ENCODE data around the gene FAM3A. TPM values are rescaled to one million over a fixed set of nuclear protein-coding genes. Genes with fewer than 3 reads are reported as not detected.
"Not testable (repeated sequence)": the region's sequence is repeated elsewhere in the genome, so short reads cannot be mapped to it uniquely, and the experiment has no call there.

The FAM3A gene
- total RNA-seq, 1 experiment from 2014 or later, result 13.6 TPM

DNA sequence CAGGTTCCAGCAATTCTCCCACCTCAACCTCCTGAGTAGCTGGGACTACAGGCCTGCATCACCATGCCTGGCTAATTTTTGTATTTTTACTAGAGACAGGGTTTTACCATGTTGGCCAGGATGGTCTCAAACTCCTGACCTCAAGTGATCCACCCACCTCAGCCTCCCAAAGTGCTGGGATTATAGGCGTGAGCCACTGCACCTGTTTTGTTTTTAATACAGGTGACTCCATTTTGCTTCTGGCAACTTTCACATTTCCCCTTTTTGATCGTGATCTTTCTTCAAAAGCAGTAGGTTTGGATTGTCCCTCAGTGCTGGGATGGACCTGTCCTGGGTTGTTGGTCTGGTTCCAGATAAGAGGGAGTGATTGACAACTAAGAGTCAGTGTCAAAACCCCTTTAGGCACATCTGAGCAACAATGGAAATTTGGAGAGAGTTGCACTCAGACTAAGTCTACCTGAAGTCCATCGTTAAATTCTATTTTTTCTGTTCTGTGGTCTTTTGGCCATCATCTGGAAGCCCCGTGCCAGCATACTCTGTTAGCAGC is 19.4 kb downstream of the FAM3A start:
- not testable (repeated sequence) for H3K9me3 ChIP-seq (replicated peaks); H3K4me3 ChIP-seq; H3K27me3 ChIP-seq; H3K36me3 ChIP-seq; H3K27ac ChIP-seq; DNase-seq
- peaks cover 15% of the 10 kb centered on the region for H3K4me1 ChIP-seq

GRCh38 chrX:154495472-154495922 is 20.5 kb downstream of the FAM3A start:
- H3K27me3 ChIP-seq, result no peaks in the 10 kb centered on the region
- H3K4me1 ChIP-seq, result peaks cover 15% of the 10 kb centered on the region
- H3K4me3 ChIP-seq, result no peak overlapping the region
- no peaks in the 10 kb centered on the region for H3K9me3 ChIP-seq (replicated peaks)
- DNase-seq, result no peak
- H3K27ac ChIP-seq, result no peak overlapping the region
- H3K36me3 ChIP-seq, result no peaks in the 10 kb centered on the region

DNA sequence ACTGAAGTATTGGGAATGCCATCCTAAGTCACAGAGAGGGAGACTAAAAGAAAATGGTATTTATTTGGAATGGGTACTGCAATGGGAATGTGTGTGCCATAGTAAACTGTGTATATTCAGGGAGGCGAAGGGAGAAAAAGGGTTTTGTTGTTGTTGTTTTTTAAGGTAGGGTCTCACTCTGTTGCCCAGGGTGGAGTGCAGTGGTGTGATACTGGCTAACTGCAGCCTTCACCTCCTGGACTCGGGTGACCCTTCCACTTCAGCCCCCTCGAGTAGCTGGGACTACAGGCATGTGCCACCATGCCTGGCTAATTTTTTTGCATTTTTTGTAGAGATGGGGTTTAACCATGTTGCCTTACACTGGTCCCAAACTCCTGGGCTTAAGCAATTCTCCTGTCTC is 21.3 kb downstream of the FAM3A start:
- Histone ChIP-seq H3K9me3 (replicated peaks) (no peaks in the 10 kb centered on the region), H3K27me3 (no peaks in the 10 kb centered on the region), H3K27ac (no peak overlapping the region), H3K36me3 (no peaks in the 10 kb centered on the region), H3K4me3 (no peak overlapping the region), H3K4me1 (peaks cover 14% of the 10 kb centered on the region)
- no peak for DNase-seq

DNA sequence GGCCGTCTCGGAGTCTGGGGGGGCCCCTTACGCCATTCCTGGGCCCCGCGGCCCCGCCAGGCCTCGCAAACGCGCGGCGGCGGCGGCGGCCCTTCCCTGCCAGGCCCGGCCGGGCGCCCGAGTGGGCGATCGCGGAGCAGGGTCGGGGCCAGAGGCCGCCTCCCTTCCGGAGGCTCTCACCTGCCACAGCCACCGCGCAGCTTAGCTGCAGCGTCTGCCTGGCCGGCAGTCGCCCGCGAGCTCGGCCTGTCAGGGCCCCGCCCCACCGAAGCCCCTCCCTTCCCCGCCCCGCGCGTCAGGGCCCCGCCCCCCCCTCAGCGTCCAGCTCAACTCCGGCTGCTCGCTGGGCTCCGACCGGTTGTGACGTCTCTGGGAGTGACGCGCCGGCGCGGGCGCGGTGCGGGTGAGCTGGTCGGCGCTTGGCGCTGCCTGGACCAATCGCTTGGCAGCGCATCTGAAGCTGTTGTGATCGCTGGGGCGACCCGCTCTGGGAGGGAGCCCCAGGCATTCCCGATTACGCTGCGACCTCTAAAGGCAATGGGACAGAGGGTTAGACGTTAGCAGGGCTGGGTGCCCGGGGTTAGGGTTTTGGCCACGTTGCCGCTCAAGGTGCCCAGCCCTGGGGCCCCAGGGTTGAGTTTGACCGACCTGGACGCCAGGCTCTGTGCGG is 25.5 kb downstream of the FAM3A start, which contains the start of gene SLC10A3:
Gene SLC10A3 (minus strand): TSS at position 216 of the 670 bp plus-strand sequence. CDS start 1,689 bp downstream, outside the sequence.
- no peaks in the 10 kb centered on the region for H3K9me3 ChIP-seq (replicated peaks)
- peaks cover 6% of the 10 kb centered on the region; the same call in 1 of the 2 replicates for H3K4me1 ChIP-seq
- no peaks in the 10 kb centered on the region for H3K36me3 ChIP-seq
- H3K4me3 ChIP-seq, result peak within 1 kb of the TSS; percentile 68
- DNase-seq, result peak; percentile 91 to 92
- H3K27me3 ChIP-seq, result no peaks in the 10 kb centered on the region
- peak within 1 kb of the TSS; percentile 40; the same call in 1 of the 2 replicates for H3K27ac ChIP-seq

GRCh38 chrX:154490021-154490413 is 26.0 kb downstream of the FAM3A start:
- peak overlapping the region; percentile 36; the same call in 1 of the 2 replicates for H3K27ac ChIP-seq

DNA sequence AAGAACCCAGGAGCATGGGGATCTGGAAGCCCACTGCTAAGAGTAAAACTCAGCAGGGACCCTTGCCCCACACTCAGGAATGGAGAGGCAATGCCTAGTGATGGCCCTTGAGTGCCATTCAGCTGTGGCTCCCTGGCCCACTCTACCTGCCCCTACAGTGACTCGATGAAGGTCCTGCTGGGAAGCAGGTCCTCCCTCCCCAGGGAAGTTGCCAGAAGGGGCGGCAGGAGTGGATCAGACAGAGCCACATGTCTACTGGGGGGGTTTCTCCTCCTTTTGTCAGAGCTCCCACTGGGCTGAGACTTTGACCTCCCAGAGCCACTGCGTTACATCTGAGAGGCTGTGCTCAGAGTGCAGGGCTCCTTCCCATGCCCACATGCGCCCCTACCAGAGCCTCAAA is 26.9 kb downstream of the FAM3A start:
- H3K36me3 ChIP-seq, result no peaks in the 10 kb centered on the region
- no peak overlapping the region for H3K4me3 ChIP-seq
- H3K27me3 ChIP-seq, result no peaks in the 10 kb centered on the region
- H3K27ac ChIP-seq, result no peak overlapping the region
- H3K9me3 ChIP-seq (replicated peaks), result no peaks in the 10 kb centered on the region
- peaks cover 6% of the 10 kb centered on the region; the same call in 1 of the 2 replicates for H3K4me1 ChIP-seq
- DNase-seq, result no peak

More at GRCh38 chrX:154490021-154490413, 26.0 kb downstream of the FAM3A start:
- DNase-seq, result peak; percentile 62 to 64
- no peaks in the 10 kb centered on the region for H3K27me3 ChIP-seq
- H3K4me1 ChIP-seq, result peaks cover 6% of the 10 kb centered on the region; the same call in 1 of the 2 replicates
- H3K36me3 ChIP-seq, result no peaks in the 10 kb centered on the region
- no peaks in the 10 kb centered on the region for H3K9me3 ChIP-seq (replicated peaks)
- H3K4me3 ChIP-seq, result peak overlapping the region; percentile 68

- Histone ChIP-seq H3K36me3 (no peaks in the 10 kb centered on the region), H3K27me3 (no peaks in the 10 kb centered on the region), H3K4me3 (no peak overlapping the region), H3K9me3 (replicated peaks) (no peaks in the 10 kb centered on the region), H3K4me1 (peaks cover 6% of the 10 kb centered on the region; the same call in 1 of the 2 replicates), H3K27ac (no peak overlapping the region)
- no peak for DNase-seq
Measured at GRCh38 chrX:154488336-154489075, 27.5 kb downstream of the FAM3A start.

GRCh38 chrX:154487518-154488290 is 28.3 kb downstream of the FAM3A start:
- H3K9me3 ChIP-seq (replicated peaks), result no peaks in the 10 kb centered on the region
- no peaks in the 10 kb centered on the region for H3K36me3 ChIP-seq
- no peak for DNase-seq
- no peak overlapping the region for H3K27ac ChIP-seq
- no peaks in the 10 kb centered on the region for H3K27me3 ChIP-seq
- no peak overlapping the region for H3K4me3 ChIP-seq
- H3K4me1 ChIP-seq, result no peaks in the 10 kb centered on the region

DNA sequence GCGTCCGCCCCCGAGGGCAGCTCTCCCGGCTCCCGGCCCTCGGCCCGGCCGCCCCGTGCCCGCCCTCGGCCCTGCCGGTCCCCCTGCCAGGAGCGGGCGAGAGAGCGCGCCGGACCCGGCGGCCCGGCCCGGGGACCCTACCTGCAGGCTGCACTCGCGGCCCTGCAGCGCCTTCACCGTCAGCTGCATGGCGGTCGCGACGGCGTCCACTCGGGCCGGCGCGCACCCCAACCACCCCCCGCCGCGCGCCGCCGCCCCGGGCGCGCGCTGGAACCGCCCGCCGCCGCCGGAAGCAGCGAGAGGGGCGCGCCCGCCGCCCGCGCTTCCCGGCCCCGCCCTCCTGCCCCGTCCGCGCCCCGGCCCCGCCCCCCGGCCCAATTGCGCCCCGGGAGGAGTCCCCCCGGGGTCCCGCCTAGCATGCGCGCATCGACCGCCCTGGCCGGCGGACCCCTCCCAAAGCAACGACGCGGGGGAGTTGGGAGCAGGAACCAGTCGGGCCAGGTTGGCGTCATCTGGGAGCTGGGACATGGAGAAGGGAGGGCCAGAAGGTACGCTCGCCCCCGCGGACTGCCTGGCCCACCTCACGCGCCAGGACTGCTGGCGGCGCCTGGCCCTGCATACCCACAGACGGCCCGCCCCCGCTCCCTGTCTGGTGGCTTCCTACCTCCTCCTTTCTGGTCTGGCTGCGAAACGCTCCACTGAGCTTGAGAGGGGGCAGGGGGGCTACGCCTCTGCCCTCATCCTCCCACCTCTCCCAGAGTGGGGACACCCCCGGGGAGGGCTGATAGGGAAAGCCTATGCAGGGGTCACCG is 29.4 kb downstream of the FAM3A start, which contains the start of gene UBL4A:
Gene UBL4A (minus strand): TSS at position 220 of the 812 bp plus-strand sequence. CDS start 31 bp downstream, at position 189.
- Histone ChIP-seq H3K36me3 (no peaks in the 10 kb centered on the region), H3K27ac (peak within 1 kb of the TSS; percentile 47; the same call in 1 of the 2 replicates)

DNA sequence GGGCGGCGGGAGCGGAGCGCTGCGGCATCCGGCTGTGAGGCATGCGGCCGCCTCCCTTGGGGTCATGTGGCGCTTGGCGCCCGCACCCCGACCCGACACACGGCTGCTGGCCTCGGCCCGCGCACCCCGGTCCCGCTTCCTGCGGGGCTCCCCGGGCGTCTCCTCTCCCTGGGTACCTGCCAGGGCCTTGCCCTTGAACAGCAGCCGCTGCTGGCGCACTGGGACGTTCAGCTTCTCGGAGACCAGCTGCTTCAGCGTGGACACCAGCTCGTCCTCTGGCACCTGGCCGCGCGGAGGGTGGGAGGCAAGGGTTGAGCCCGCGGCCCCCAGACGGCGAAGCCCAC is 30.0 kb downstream of the FAM3A start:
- Histone ChIP-seq H3K4me3 (peak overlapping the region; percentile 72), H3K9me3 (replicated peaks) (no peaks in the 10 kb centered on the region), H3K36me3 (no peaks in the 10 kb centered on the region), H3K27me3 (no peaks in the 10 kb centered on the region), H3K4me1 (no peaks in the 10 kb centered on the region), H3K27ac (no peak overlapping the region; the same call in 1 of the 2 replicates)
- peak; percentile 24 to 26 for DNase-seq

More for the DNA sequence above, 29.4 kb downstream of the FAM3A start, which contains the start of gene UBL4A:
- no peaks in the 10 kb centered on the region for H3K27me3 ChIP-seq
- peak; percentile 61 to 65 for DNase-seq
- H3K9me3 ChIP-seq (replicated peaks), result no peaks in the 10 kb centered on the region
- no peaks in the 10 kb centered on the region for H3K4me1 ChIP-seq
- H3K4me3 ChIP-seq, result peak within 1 kb of the TSS; percentile 72

DNA sequence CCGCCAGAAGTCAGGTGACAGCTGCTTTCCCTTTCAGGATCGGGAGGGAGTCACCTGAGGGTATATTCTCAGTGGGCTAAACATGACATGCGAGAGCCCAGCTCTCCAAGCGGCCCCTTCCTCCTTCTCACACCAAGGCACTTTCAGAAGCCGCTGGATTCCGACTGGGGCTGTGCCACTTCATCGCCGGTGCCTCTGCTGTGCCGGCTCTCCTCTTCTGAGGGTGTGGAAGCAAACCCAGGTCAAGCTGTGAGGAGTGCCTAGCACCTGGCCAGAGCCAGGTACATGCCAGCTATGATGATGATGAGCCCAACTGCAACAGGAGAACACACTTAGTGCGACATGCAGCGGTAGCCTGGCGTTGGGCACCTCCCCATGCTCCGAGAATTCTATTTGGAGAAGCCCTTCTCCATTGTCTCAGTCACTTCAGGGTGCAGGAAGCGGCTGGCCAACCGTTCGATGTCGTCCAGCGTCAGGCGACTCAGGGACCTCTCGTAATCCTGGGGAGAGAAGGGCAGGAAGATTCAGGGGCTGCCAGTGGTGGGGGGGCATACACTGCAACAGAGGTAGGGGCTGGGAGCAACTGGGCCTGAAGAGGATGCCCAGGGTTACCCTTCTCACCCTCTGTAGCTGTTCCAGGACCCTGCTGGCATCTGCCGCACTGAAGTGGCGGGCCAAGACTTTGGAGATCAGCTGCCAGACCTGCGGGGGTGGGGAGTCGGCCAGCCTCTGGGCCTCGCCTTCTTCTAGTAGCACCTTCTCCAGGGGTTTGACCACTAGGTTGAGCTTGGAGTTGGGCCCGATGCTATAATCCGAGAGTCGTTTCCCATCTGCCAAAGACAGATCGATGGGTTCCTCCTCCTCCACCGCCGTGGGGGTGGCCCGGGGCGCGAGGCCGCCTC is 30.6 kb downstream of the FAM3A start:
- no peak for DNase-seq
- H3K4me1 ChIP-seq, result no peaks in the 10 kb centered on the region
- peak overlapping the region; percentile 72 for H3K4me3 ChIP-seq
- no peaks in the 10 kb centered on the region for H3K9me3 ChIP-seq (replicated peaks)
- H3K27me3 ChIP-seq, result no peaks in the 10 kb centered on the region
- H3K27ac ChIP-seq, result no peak overlapping the region
- H3K36me3 ChIP-seq, result no peaks in the 10 kb centered on the region

- no peaks in the 10 kb centered on the region for H3K27me3 ChIP-seq
- H3K36me3 ChIP-seq, result no peaks in the 10 kb centered on the region
- no peaks in the 10 kb centered on the region for H3K9me3 ChIP-seq (replicated peaks)
- H3K27ac ChIP-seq, result no peak overlapping the region
- no peak overlapping the region for H3K4me3 ChIP-seq
- no peak for DNase-seq
- H3K4me1 ChIP-seq, result no peaks in the 10 kb centered on the region
Measured at GRCh38 chrX:154484255-154485149, 31.5 kb downstream of the FAM3A start.
